ENCODE data around the gene IMMP1L.

The IMMP1L gene

GRCh38 chr11:31383116-31383515, 126.3 kb downstream of the IMMP1L start:
- no peak for DNase-seq
